ENCODE data around the gene DPP6.

DPP6 gene

GRCh38 chr7:154289119-154289518, 236.9 kb downstream of the DPP6 start:
- Mint-ChIP-seq H3K27me3 (no peaks in the 10 kb centered on the region), H3K9me3 (peaks cover 6 to 8% of the 10 kb centered on the region in 2 donors), H3K4me3 (no peak overlapping the region), H3K4me1 (no peaks in the 10 kb centered on the region), H3K27ac (no peak overlapping the region), H3K36me3 (no peaks in the 10 kb centered on the region)
- ATAC-seq (replicated peaks) (no peak), DNase-seq (no peak)

GRCh38 chr7:154296443-154296842, 244.2 kb downstream of the DPP6 start:
- no peaks in the 10 kb centered on the region for H3K27me3 Mint-ChIP-seq
- peaks cover 3 to 4% of the 10 kb centered on the region in 2 donors for H3K9me3 Mint-ChIP-seq
- H3K27ac Mint-ChIP-seq, result no peak overlapping the region
- no peaks in the 10 kb centered on the region for H3K36me3 Mint-ChIP-seq
- H3K4me3 Mint-ChIP-seq, result no peak overlapping the region
- DNase-seq (no peak), ATAC-seq (replicated peaks) (no peak)
- H3K4me1 Mint-ChIP-seq, result no peaks in the 10 kb centered on the region

- no peak for ATAC-seq (replicated peaks)
- no peak for DNase-seq
- H3K36me3 Mint-ChIP-seq, result no peaks in the 10 kb centered on the region
- no peak overlapping the region for H3K4me3 Mint-ChIP-seq
- no peaks in the 10 kb centered on the region for H3K4me1 Mint-ChIP-seq
- H3K9me3 Mint-ChIP-seq, result peaks cover 7 to 8% of the 10 kb centered on the region in 2 donors
- H3K27me3 Mint-ChIP-seq, result peaks cover 5 to 6% of the 10 kb centered on the region in 2 donors
- H3K27ac Mint-ChIP-seq, result no peak overlapping the region
Measured at GRCh38 chr7:154299736-154300135, 247.5 kb downstream of the DPP6 start.

DNA sequence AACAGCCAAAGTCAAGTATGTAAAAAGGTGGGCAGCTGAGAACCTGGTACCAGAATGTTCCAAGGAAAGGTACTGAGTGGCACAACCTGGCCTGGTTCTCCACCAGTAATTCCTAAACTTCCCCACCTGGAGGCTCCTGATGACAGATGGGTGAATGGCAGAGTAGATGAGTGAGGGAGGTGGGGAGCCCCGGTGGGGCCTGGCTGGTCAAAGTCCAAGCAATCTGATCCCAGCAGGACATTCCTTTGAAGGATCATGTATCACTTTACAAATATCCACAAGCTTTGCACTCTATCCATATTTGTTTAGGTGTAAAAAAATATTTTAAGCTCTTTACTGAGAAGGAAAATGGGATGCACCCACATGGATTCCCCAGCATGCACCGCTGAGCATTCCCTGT, 250.2 kb downstream of the DPP6 start:
- Mint-ChIP-seq H3K27ac (no peak overlapping the region), H3K36me3 (no peaks in the 10 kb centered on the region), H3K4me3 (no peak overlapping the region), H3K9me3 (peaks cover 6 to 7% of the 10 kb centered on the region in 2 donors), H3K27me3 (peaks cover 5 to 15% of the 10 kb centered on the region in 2 donors), H3K4me1 (no peaks in the 10 kb centered on the region)
- ATAC-seq (replicated peaks), result no peak
- no peak for DNase-seq

DNA sequence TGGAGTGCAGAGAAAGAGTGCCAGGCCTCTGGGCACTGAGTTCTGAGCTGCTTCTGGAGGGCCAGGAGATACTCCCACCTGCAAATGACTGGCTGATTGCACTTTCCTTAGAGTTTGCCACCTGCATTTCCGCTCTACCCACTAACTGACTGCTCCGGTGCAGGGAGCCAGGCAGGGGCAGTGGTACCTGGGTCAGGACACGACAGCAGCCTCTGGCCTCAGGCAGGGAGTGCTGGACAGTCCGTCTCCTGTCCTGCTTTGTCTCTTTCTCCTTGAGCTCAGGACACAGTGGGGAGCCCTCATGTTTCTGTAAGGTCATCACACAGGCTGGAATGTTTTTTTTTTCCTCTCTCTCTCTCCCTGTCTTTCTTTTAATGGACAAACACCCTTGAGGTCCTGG, 252.0 kb downstream of the DPP6 start:
- Mint-ChIP-seq H3K27me3 (peaks cover 5 to 15% of the 10 kb centered on the region in 2 donors), H3K9me3 (peaks cover 4 to 5% of the 10 kb centered on the region in 2 donors), H3K36me3 (no peaks in the 10 kb centered on the region), H3K4me3 (no peak overlapping the region), H3K27ac (no peak overlapping the region), H3K4me1 (no peaks in the 10 kb centered on the region)
- ATAC-seq (replicated peaks), result no peak
- DNase-seq, result no peak

GRCh38 chr7:154304740-154305700, 252.8 kb downstream of the DPP6 start:
- H3K9me3 Mint-ChIP-seq, result peaks cover 4 to 5% of the 10 kb centered on the region in 2 donors
- H3K36me3 Mint-ChIP-seq, result no peaks in the 10 kb centered on the region
- no peaks in the 10 kb centered on the region for H3K4me1 Mint-ChIP-seq
- H3K27ac Mint-ChIP-seq, result no peak overlapping the region
- peaks cover 5 to 15% of the 10 kb centered on the region in 2 donors for H3K27me3 Mint-ChIP-seq
- no peak overlapping the region for H3K4me3 Mint-ChIP-seq
- DNase-seq (no peak), ATAC-seq (replicated peaks) (no peak)

DNA sequence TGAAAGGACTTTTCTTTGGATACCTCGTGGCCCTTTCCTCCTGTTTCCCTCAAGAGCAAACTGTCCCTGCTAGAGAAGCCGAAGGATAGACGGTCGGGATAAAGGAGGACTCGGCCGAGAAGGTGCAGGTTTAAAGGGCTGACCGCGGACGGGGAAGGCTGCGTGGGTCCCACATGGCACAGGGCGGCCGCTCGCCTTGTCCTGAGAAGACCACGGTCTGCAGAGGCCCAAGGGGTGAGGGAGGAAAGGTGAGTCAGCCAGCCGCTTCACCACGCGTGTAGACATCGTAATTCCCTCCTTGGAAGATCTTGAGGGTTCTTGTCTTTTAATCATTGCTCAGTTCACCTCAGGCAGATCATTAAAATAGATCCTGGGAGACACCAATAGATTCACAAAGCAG, 253.8 kb downstream of the DPP6 start:
- Mint-ChIP-seq H3K27ac (no peak overlapping the region), H3K4me1 (no peaks in the 10 kb centered on the region), H3K27me3 (peaks cover 5 to 15% of the 10 kb centered on the region in 2 donors), H3K36me3 (no peaks in the 10 kb centered on the region), H3K4me3 (no peak overlapping the region), H3K9me3 (peaks cover 4 to 7% of the 10 kb centered on the region in 2 donors)
- DNase-seq (no peak), ATAC-seq (replicated peaks) (no peak)

- no peaks in the 10 kb centered on the region for H3K36me3 Mint-ChIP-seq
- no peak overlapping the region for H3K4me3 Mint-ChIP-seq
- peaks cover 0 to 2% of the 10 kb centered on the region in 2 donors for H3K9me3 Mint-ChIP-seq
- H3K27me3 Mint-ChIP-seq, result peaks cover 5 to 15% of the 10 kb centered on the region in 2 donors
- H3K27ac Mint-ChIP-seq, result no peak overlapping the region
- H3K4me1 Mint-ChIP-seq, result no peaks in the 10 kb centered on the region
- DNase-seq (no peak), ATAC-seq (replicated peaks) (no peak)
Measured at GRCh38 chr7:154308928-154309327, 256.7 kb downstream of the DPP6 start.

- H3K27ac Mint-ChIP-seq, result no peak overlapping the region
- ATAC-seq (replicated peaks) (no peak), DNase-seq (no peak)
- H3K9me3 Mint-ChIP-seq, result peaks cover 0 to 2% of the 10 kb centered on the region in 2 donors
- H3K4me1 Mint-ChIP-seq, result no peaks in the 10 kb centered on the region
- H3K4me3 Mint-ChIP-seq, result no peak overlapping the region
- no peaks in the 10 kb centered on the region for H3K36me3 Mint-ChIP-seq
- peaks cover 0 to 9% of the 10 kb centered on the region in 2 donors for H3K27me3 Mint-ChIP-seq
Measured at GRCh38 chr7:154310114-154310513, 257.9 kb downstream of the DPP6 start.

- ATAC-seq (replicated peaks) (no peak), DNase-seq (no peak)
- H3K4me1 Mint-ChIP-seq, result no peaks in the 10 kb centered on the region
- no peak overlapping the region for H3K27ac Mint-ChIP-seq
- H3K36me3 Mint-ChIP-seq, result no peaks in the 10 kb centered on the region
- no peaks in the 10 kb centered on the region for H3K27me3 Mint-ChIP-seq
- peaks cover 5 to 6% of the 10 kb centered on the region in 2 donors for H3K9me3 Mint-ChIP-seq
- no peak overlapping the region for H3K4me3 Mint-ChIP-seq
Measured at GRCh38 chr7:154324196-154324595, 272.0 kb downstream of the DPP6 start.

DNA sequence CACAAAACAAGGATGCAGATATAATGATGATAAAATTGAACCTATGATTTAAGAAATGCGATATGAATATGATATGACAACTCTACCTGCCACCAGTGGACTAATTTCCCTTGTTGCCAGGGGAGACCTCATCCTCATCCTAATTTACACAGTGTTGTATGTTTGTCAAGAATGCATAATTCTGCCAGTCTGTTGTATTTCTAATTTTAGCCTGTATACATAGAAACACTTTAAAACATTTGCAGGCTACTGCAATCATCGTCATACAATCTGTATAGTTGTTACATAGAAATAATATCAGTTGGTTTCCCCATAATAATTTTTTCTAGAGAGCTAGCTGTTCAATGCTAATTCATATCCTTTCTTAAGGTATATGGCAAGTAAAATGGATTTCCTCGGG, 274.2 kb downstream of the DPP6 start:
- Mint-ChIP-seq H3K4me1 (no peaks in the 10 kb centered on the region), H3K9me3 (peaks cover 11 to 12% of the 10 kb centered on the region in 2 donors), H3K27ac (no peak overlapping the region), H3K36me3 (no peaks in the 10 kb centered on the region), H3K27me3 (no peaks in the 10 kb centered on the region), H3K4me3 (no peak overlapping the region)
- no peak for DNase-seq
- ATAC-seq (replicated peaks), result no peak

DNA sequence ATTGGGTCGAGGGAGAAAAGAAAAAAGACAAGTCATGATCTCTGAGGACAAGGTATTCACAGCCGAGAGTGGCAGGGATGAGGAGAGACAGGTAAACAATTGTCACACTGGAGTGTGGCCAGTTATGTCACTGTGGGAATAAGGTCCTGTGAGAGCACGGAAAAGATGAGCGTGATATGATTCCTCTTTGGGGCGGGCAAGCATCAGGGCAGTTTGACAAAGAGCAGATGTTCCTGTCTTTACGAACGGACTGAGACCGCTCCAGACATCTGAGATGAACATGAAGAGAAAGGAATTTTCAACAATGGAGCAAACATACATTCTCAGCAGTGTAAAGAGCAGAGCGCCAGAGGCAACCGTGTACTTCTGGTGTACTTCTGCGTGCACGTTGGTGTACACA, 278.1 kb downstream of the DPP6 start:
- H3K4me1 Mint-ChIP-seq, result no peaks in the 10 kb centered on the region
- no peaks in the 10 kb centered on the region for H3K27me3 Mint-ChIP-seq
- peaks cover 6 to 8% of the 10 kb centered on the region in 2 donors for H3K9me3 Mint-ChIP-seq
- H3K27ac Mint-ChIP-seq, result no peak overlapping the region
- H3K4me3 Mint-ChIP-seq, result no peak overlapping the region
- no peak for ATAC-seq (replicated peaks)
- no peak for DNase-seq
- H3K36me3 Mint-ChIP-seq, result no peaks in the 10 kb centered on the region

- H3K4me1 Mint-ChIP-seq, result no peaks in the 10 kb centered on the region
- H3K4me3 Mint-ChIP-seq, result no peak overlapping the region
- ATAC-seq (replicated peaks), result no peak
- DNase-seq, result no peak
- H3K27ac Mint-ChIP-seq, result no peak overlapping the region
- H3K36me3 Mint-ChIP-seq, result no peaks in the 10 kb centered on the region
- H3K9me3 Mint-ChIP-seq, result peaks cover 8 to 9% of the 10 kb centered on the region in 2 donors
- H3K27me3 Mint-ChIP-seq, result no peaks in the 10 kb centered on the region
Measured at GRCh38 chr7:154332811-154333580, 280.8 kb downstream of the DPP6 start.

DNA sequence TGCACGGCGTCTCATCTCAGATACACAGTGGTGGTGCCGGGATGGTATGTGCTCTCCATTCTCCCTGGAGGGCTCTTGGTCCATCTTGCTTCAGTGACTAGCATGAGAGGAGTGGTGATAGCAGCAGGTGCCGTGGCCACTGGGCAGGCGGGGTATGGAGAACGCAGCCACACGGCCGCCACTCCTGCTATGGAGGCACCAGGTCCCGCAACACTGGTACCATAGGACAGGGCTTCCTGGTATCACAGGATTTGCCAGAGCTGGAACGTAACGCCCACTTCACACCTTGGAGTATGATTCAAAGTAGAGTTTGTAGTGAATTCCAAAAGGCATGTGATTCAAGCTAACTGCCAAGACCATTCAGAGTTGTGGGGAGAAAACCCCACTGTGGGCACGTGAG, 284.1 kb downstream of the DPP6 start:
- no peaks in the 10 kb centered on the region for H3K36me3 Mint-ChIP-seq
- H3K9me3 Mint-ChIP-seq, result peaks cover 0 to 3% of the 10 kb centered on the region in 2 donors
- DNase-seq, result no peak
- no peak overlapping the region for H3K27ac Mint-ChIP-seq
- no peaks in the 10 kb centered on the region for H3K27me3 Mint-ChIP-seq
- no peak overlapping the region for H3K4me3 Mint-ChIP-seq
- ATAC-seq (replicated peaks), result no peak
- H3K4me1 Mint-ChIP-seq, result no peaks in the 10 kb centered on the region

All from stimulated activated naive B cell treated with anti-CD40 and anti-IgM and Interleukin-4, amounts not matched to agents 10 μg/mL and 1 μg/mL and 100 μg/mL, for 72 hours (primary cell).